HL-60 (cell line): ENCODE results near the gene GMPPA.
A peak's percentile ranks its signal among the peaks of the same experiment; 100 is the strongest.

Experiments
- DNase-seq, 2 experiments: peaks; one replicate each; pipeline ENCODE4 v3.0.0-alpha.2; 2010 to 2020; ENCODE audit warnings: low read depth in 1 of 2, low spot score in 1 of 2
- H3K27ac ChIP-seq: fragments of 250-450 bp; sonication (Bioruptor Pico); replicated peaks from 2 replicates; pipeline ENCODE4 v1.5.1; 2020; ENCODE audit warnings: mild to moderate bottlenecking, moderate library complexity
- H3K27me3 ChIP-seq: fragments of 250-450 bp; sonication (Bioruptor Pico); 2 replicates; pipeline ENCODE4 v1.5.1; 2021; ENCODE audit warnings: mild to moderate bottlenecking, moderate library complexity; ENCODE audit not compliant: insufficient read depth, poor library complexity, severe bottlenecking
- H3K4me3 ChIP-seq: replicated peaks from 2 replicates; pipeline ENCODE4 v1.5.1; 2011; ENCODE audit warnings: mild to moderate bottlenecking, control low read depth, low read length; ENCODE audit not compliant: insufficient read depth
- CTCF ChIP-seq: IDR thresholded peaks from one replicate; pipeline ENCODE4 v1.5.1; 2011; ENCODE audit warnings: low read length, control low read depth, inconsistent platforms; ENCODE audit not compliant: insufficient read depth
- GABPA ChIP-seq: IDR thresholded peaks from 2 replicates; pipeline ENCODE4 v1.6.1; 2012; ENCODE audit warnings: low read depth
- POLR2AphosphoS5 ChIP-seq: IDR thresholded peaks from 2 replicates; pipeline ENCODE4 v1.6.1; 2012; ENCODE audit warnings: low read depth
- REST ChIP-seq: IDR thresholded peaks from 2 replicates; pipeline ENCODE4 v1.6.1; 2012; ENCODE audit warnings: low read depth; ENCODE audit not compliant: insufficient replicate concordance
- SPI1 ChIP-seq: IDR thresholded peaks from 2 replicates; pipeline ENCODE4 v1.6.1; 2012; ENCODE audit warnings: low read depth, mild to moderate bottlenecking, borderline replicate concordance

The GMPPA gene

GRCh38 chr2:219548990-219549389 is 50.3 kb downstream of the GMPPA start:
- H3K27me3 ChIP-seq = peaks cover 39% of the 10 kb centered on the region
- TF ChIP-seq CTCF = no peak
- TF ChIP-seq GABPA = no peak
- no peak for TF ChIP-seq REST
- TF ChIP-seq POLR2AphosphoS5 = no peak
- TF ChIP-seq SPI1 = no peak
- H3K27ac ChIP-seq = no peak overlapping the region
- no peak for DNase-seq
- H3K4me3 ChIP-seq = no peak overlapping the region

- no peak overlapping the region for H3K27ac ChIP-seq
- TF ChIP-seq SPI1 = no peak
- TF ChIP-seq REST = no peak
- no peak for TF ChIP-seq GABPA
- TF ChIP-seq POLR2AphosphoS5 = no peak
- TF ChIP-seq CTCF = no peak
- DNase-seq = no peak
- H3K27me3 ChIP-seq = peaks cover 36% of the 10 kb centered on the region
- H3K4me3 ChIP-seq = no peak overlapping the region
These were observed 50.9 kb downstream of the GMPPA start for GRCh38 chr2:219549619-219550018.

GRCh38 chr2:219551441-219552381 is 53.0 kb downstream of the GMPPA start:
- Histone ChIP-seq H3K27ac (no peak overlapping the region), H3K27me3 (peaks cover 28% of the 10 kb centered on the region), H3K4me3 (peak overlapping the region; percentile 29; the same call in 1 of the 2 replicates)
- DNase-seq = no peak
- TF ChIP-seq REST (no peak), POLR2AphosphoS5 (no peak), SPI1 (no peak), CTCF (no peak), GABPA (no peak)
